ENCODE measurements around the gene PARP1.

The PARP1 gene

GRCh38 chr1:226417350-226417749 is 9.5 kb upstream of the PARP1 start:
- H3K4me3 ChIP-seq (ENCODE audit: low read depth, low read length) = no peak overlapping the region
- DNase-seq (ENCODE audit: low read depth) = no peak
- TF ChIP-seq, protein P1, sequence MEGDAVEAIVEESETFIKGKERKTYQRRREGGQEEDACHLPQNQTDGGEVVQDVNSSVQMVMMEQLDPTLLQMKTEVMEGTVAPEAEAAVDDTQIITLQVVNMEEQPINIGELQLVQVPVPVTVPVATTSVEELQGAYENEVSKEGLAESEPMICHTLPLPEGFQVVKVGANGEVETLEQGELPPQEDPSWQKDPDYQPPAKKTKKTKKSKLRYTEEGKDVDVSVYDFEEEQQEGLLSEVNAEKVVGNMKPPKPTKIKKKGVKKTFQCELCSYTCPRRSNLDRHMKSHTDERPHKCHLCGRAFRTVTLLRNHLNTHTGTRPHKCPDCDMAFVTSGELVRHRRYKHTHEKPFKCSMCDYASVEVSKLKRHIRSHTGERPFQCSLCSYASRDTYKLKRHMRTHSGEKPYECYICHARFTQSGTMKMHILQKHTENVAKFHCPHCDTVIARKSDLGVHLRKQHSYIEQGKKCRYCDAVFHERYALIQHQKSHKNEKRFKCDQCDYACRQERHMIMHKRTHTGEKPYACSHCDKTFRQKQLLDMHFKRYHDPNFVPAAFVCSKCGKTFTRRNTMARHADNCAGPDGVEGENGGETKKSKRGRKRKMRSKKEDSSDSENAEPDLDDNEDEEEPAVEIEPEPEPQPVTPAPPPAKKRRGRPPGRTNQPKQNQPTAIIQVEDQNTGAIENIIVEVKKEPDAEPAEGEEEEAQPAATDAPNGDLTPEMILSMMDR (IDR thresholded peaks at IDR 0.05; ENCODE audit: control insufficient read depth, extremely low read depth, insufficient read depth) = no peak

DNA sequence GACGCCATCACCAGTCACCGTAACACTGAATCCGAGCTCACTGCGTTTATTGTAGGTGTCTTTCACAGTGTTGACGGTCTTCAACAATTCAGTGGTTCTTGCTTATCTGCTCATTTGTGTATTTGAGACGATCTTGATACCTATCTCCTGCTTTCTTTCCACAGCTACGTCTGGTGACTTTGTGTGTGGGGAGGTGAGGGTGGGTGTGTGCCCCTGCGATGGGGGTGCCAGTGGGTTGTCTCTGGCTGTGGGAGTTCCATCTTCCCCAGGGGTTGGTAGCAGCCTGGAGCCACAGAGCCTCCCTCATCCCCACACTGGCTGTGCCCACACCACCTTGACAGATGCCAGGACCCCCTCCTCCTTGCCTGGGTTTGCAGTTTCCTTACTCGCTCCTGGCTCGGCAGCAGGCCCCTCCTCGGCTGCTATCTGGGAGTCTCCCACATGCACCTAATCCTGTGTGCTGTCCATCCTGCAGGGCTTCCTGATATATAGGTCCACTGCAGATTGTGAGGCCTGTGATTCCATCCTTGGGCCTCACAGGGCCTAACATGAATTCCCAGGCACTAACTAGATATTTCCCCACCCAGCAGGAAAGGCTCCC is 6.3 kb upstream of the PARP1 start:
- DNase-seq (ENCODE audit: low read depth) = no peak

DNA sequence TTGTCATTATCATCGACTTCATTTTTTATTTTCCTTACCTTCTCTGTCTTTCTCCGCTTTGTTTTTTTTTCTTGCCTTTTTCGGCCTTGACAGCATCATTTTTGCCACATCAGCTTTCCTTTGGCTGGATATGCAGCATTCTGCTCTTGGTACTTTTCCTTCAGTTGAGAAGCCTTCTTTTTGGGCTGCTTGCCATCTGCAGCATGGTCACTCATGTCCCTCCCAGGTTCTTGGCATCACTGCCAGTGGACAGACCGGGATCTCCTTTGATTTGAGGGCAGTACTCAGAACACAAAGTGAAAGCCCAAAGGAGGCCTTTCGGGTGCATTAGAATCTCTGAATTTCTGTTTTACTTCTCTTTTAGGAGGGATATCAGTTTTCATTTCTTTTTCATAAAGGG is 3.7 kb upstream of the PARP1 start:
- H3K4me3 ChIP-seq (ENCODE audit: low read depth, low read length) = no peak overlapping the region
- TF ChIP-seq, protein P1 (IDR thresholded peaks at IDR 0.05; ENCODE audit: control insufficient read depth, extremely low read depth, insufficient read depth) = no peak
- DNase-seq (ENCODE audit: low read depth) = no peak

More for the DNA sequence above, 6.3 kb upstream of the PARP1 start:
- TF ChIP-seq, protein P1 (IDR thresholded peaks at IDR 0.05; ENCODE audit: control insufficient read depth, extremely low read depth, insufficient read depth) = no peak
- no peak overlapping the region for H3K4me3 ChIP-seq (ENCODE audit: low read depth, low read length)

GRCh38 chr1:226410958-226411357 is 3.1 kb upstream of the PARP1 start:
- TF ChIP-seq, protein P1 (IDR thresholded peaks at IDR 0.05; ENCODE audit: control insufficient read depth, extremely low read depth, insufficient read depth) = no peak
- no peak overlapping the region for H3K4me3 ChIP-seq (ENCODE audit: low read depth, low read length)
- no peak for DNase-seq (ENCODE audit: low read depth)

- no peak overlapping the region for H3K4me3 ChIP-seq (ENCODE audit: low read depth, low read length)
- TF ChIP-seq, protein P1 (IDR thresholded peaks at IDR 0.05; ENCODE audit: control insufficient read depth, extremely low read depth, insufficient read depth) = no peak
- DNase-seq (ENCODE audit: low read depth) = no peak
Observed at GRCh38 chr1:226409392-226409791, 1.5 kb upstream of the PARP1 start.

DNA sequence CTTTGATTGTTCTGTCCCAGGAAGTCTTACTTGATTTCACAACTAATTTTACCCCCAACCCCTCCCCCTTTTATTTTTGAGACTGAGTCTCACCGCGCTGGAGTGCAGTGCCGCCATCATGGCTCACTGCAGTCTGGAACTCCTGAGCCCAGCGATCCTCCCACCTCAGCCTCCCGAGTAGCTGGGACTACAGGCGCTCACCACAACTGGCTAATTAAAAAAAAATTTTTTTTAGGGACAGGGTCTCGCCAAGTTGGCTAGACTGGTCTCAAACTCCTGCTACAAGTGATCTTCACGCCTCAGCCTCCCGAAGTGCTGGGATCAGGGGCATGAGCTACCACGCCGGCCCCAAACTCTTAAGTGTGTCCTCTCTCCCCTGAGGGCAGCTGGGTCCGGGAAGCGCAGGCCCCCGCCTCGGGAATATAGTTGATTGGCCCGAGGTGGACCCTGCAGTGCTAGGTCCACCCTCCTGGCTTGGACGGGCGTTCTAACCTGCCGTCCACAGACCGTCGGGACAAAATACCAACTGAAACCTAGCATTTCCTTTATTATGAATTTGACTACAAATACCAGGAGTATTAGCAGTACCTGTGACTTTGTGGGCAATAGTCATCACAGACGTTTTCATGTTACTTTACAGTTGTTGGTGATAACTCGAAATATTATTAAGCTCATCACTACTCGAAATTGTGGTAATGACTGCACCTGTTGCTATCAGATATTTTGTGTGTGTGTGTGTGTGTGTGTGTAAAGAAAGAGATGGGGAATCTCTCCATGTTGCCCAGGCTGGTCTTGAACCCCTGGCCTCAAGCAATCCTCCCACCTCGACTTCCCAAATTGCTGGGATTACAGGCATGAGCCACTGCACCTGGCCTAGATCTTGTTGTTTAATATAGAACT is 642 bp upstream of the PARP1 start:
- TF ChIP-seq, protein P1 (IDR thresholded peaks at IDR 0.05; ENCODE audit: control insufficient read depth, extremely low read depth, insufficient read depth) = no peak
- no peak overlapping the region for H3K4me3 ChIP-seq (ENCODE audit: low read depth, low read length)
- DNase-seq (ENCODE audit: low read depth) = no peak

All from LNCaP clone FGC (cell line).